ENCODE measurements around the gene RNF112. TPM values are rescaled to one million over a fixed set of nuclear protein-coding genes. Genes with fewer than 3 reads are reported as not detected.
"Not testable (repeated sequence)": the region's sequence is repeated elsewhere in the genome, so short reads cannot be mapped to it uniquely, and the experiment has no call there.

RNF112 gene
- total RNA-seq, 5 donors from 2014 or later (not counting 1 experiment from before 2014, with no cell fraction given) = 0.40 to 1.8 (median 1.2) TPM

DNA sequence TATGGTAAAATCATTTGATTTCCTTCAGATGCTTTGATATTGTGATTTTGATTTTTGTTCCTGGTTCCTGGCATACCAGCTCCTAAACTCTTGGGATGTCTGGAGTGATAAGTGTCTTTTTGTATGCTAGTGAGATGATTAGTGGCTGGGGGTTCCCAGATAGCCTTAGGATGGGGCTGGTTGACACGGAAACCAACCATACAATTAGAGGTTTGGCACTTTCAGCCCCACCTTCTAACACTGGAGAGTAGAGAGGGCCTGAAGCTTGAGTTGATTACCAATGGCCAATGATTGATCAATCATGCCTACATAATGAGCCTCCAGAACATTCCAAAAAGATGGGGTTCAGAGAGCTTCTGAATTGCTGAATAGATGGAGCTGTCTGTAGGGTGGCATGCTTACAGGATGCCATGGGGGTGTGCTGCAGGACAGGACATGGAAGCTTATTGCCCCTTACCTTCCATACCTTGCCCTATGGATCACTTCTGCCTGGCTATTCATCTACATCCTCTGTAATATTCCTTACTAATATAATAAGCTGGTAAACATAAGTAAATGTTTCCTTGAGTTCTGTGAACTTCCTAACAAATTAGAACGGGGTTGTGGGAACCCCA lies 22.8 kb downstream of the RNF112 start:
- H3K36me3 Mint-ChIP-seq = no peaks in the 10 kb centered on the region
- ATAC-seq (replicated peaks in 1 of 4) (no peak), DNase-seq (peak in 1 of 35 experiments; percentile 20)
- H3K4me1 Mint-ChIP-seq = no peaks in the 10 kb centered on the region
- no peak overlapping the region for H3K27ac Mint-ChIP-seq
- CTCF ChIA-PET = interaction anchor here (0.7 to 1.1 kb wide), 3 partner anchors 76 to 358 kb away, joined by 3 to 4 read pairs (median 4); no protein-coding TSS in a partner anchor
- no CpG with 5 or more reads among the region's 2 CpGs for WGBS (ENCODE audit: insufficient coverage)
- Histone ChIP-seq H3K9me3 (no peaks in the 10 kb centered on the region), H3K4me3 (ENCODE audit: control insufficient read depth in 1 of 2, extremely low read depth in 1 of 2, low read length in 1 of 2) (no peak overlapping the region), H3K27me3 (replicated peaks in 1 of 2; ENCODE audit: control insufficient read depth in 2 of 2, extremely low read depth in 1 of 2, insufficient read depth in 2 of 2, low read length in 1 of 2) (peaks cover 0 to 4% of the 10 kb centered on the region in 2 experiments), H3K4me1 (ENCODE audit: control insufficient read depth in 1 of 2, extremely low read depth in 1 of 2, insufficient read depth in 2 of 2, low read length in 2 of 2) (no peaks in the 10 kb centered on the region), H3K36me3 (ENCODE audit: control insufficient read depth in 2 of 2, extremely low read depth in 1 of 2, insufficient read depth in 1 of 2, low read length in 1 of 2) (no peaks in the 10 kb centered on the region), H3K27ac (ENCODE audit: low read length) (no peak overlapping the region)
- peaks cover 0 to 2% of the 10 kb centered on the region in 2 donors for H3K27me3 Mint-ChIP-seq
- H3K4me3 Mint-ChIP-seq = no peak overlapping the region
- H3K9me3 Mint-ChIP-seq = no peaks in the 10 kb centered on the region
- POLR2A ChIA-PET = no interaction called here

DNA sequence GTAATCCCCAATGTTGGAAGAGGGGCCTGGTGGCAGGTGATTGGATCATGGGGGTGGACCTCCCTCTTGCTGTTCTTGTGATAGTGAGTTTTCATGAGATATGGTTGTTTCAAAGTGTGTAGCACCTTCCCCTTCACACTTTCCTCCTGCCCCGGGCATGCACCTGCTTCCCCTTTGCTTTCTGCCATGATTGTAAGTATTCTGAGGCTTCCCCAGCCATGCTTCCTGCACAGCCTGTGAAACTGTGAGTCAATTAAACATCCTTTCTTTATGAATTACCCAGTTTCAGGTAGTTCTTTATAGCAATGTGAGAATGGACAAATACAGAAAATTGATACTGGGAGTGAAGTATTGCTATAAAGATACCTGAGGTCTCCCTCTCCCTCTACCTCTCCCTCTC lies 29.4 kb downstream of the RNF112 start:
- H3K36me3 ChIP-seq (ENCODE audit: control insufficient read depth in 2 of 2, extremely low read depth in 1 of 2, insufficient read depth in 1 of 2, low read length in 1 of 2) = no peaks in the 10 kb centered on the region
- no peak for DNase-seq
- no peaks in the 10 kb centered on the region for H3K4me1 Mint-ChIP-seq

DNA sequence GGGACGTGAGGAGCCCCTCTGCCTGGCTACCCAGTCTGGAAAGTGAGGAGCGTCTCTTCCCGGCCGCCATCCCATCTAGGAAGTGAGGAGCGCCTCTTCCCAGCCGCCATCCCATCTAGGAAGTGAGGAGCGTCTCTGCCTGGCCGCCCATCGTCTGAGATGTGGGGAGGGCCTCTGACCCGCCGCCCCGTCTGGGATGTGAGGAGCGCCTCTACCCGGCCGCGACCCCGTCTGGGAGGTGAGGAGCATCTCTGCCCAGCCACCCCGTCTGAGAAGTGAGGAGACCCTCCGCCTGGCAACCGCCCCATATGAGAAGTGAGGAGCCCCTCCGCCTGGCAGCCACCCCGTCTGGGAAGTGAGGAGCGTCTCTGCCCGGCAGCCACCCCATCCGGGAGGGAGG lies 30.3 kb downstream of the RNF112 start:
- H3K4me3 ChIP-seq (ENCODE audit: control insufficient read depth in 1 of 2, extremely low read depth in 1 of 2, low read length in 1 of 2); H3K9me3 ChIP-seq; H3K36me3 ChIP-seq (ENCODE audit: control insufficient read depth in 2 of 2, extremely low read depth in 1 of 2, insufficient read depth in 1 of 2, low read length in 1 of 2); DNase-seq; H3K4me3 Mint-ChIP-seq; POLR2A ChIA-PET; H3K27ac Mint-ChIP-seq; H3K4me1 Mint-ChIP-seq; ATAC-seq (replicated peaks in 1 of 4); H3K27me3 ChIP-seq (replicated peaks in 1 of 2; ENCODE audit: control insufficient read depth in 2 of 2, extremely low read depth in 1 of 2, insufficient read depth in 2 of 2, low read length in 1 of 2); H3K4me1 ChIP-seq (ENCODE audit: control insufficient read depth in 1 of 2, extremely low read depth in 1 of 2, insufficient read depth in 2 of 2, low read length in 2 of 2); H3K27ac ChIP-seq (ENCODE audit: low read length); CTCF ChIA-PET; H3K36me3 Mint-ChIP-seq: not testable (repeated sequence)
- peaks cover 3 to 18% (median 4%) of the 10 kb centered on the region in 3 donors for H3K9me3 Mint-ChIP-seq
- 87% methylated on average over 5 of the region's 25 CpGs for WGBS (ENCODE audit: insufficient coverage)
- H3K27me3 Mint-ChIP-seq = peaks cover 0 to 11% of the 10 kb centered on the region in 2 donors

More for the DNA sequence above, 29.4 kb downstream of the RNF112 start:
- H3K27me3 ChIP-seq (replicated peaks in 1 of 2; ENCODE audit: control insufficient read depth in 2 of 2, extremely low read depth in 1 of 2, insufficient read depth in 2 of 2, low read length in 1 of 2) = peaks cover 0 to 7% of the 10 kb centered on the region in 2 experiments
- H3K27ac ChIP-seq (ENCODE audit: low read length) = no peak overlapping the region
- no peaks in the 10 kb centered on the region for H3K9me3 ChIP-seq
- CTCF ChIA-PET = no interaction called here
- no peak for ATAC-seq (replicated peaks in 1 of 4)
- Mint-ChIP-seq H3K27ac (no peak overlapping the region), H3K27me3 (peaks cover 0 to 11% of the 10 kb centered on the region in 2 donors), H3K9me3 (peaks cover 3 to 14% (median 4%) of the 10 kb centered on the region in 3 donors), H3K36me3 (peaks cover 3% of the 10 kb centered on the region), H3K4me3 (no peak overlapping the region)
- WGBS (ENCODE audit: insufficient coverage) = no CpG with 5 or more reads among the region's 1 CpG
- POLR2A ChIA-PET = no interaction called here
- no peaks in the 10 kb centered on the region for H3K4me1 ChIP-seq (ENCODE audit: control insufficient read depth in 1 of 2, extremely low read depth in 1 of 2, insufficient read depth in 2 of 2, low read length in 2 of 2)
- no peak overlapping the region for H3K4me3 ChIP-seq (ENCODE audit: control insufficient read depth in 1 of 2, extremely low read depth in 1 of 2, low read length in 1 of 2)

DNA sequence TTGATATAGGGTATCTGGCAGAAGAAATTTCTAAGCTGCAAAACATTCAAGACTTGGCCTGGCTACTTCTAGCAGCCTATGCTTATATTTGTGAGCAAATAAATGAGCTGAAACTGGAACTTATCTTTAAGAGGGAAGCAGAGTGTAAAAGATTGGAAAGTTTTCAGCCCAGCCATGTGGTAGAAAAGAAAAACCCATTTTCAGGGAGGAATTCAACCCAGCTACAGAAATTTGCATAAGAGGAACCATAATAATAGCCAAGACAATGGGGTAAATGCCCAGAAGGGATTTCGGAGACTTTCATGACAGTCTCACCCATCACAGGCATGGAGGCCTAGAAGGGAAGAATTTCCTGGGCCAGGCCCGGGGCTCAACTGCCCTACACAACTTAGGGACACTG lies 31.7 kb downstream of the RNF112 start:
- DNase-seq (no peak), ATAC-seq (replicated peaks in 1 of 4) (no peak)
- Histone ChIP-seq H3K27ac (ENCODE audit: low read length) (no peak overlapping the region), H3K4me3 (ENCODE audit: control insufficient read depth in 1 of 2, extremely low read depth in 1 of 2, low read length in 1 of 2) (no peak overlapping the region), H3K27me3 (replicated peaks in 1 of 2; ENCODE audit: control insufficient read depth in 2 of 2, extremely low read depth in 1 of 2, insufficient read depth in 2 of 2, low read length in 1 of 2) (peaks cover 0 to 7% of the 10 kb centered on the region in 2 experiments), H3K36me3 (ENCODE audit: control insufficient read depth in 2 of 2, extremely low read depth in 1 of 2, insufficient read depth in 1 of 2, low read length in 1 of 2) (no peaks in the 10 kb centered on the region), H3K9me3 (no peaks in the 10 kb centered on the region), H3K4me1 (ENCODE audit: control insufficient read depth in 1 of 2, extremely low read depth in 1 of 2, insufficient read depth in 2 of 2, low read length in 2 of 2) (no peaks in the 10 kb centered on the region)
- peaks cover 3 to 18% (median 4%) of the 10 kb centered on the region in 3 donors for H3K9me3 Mint-ChIP-seq
- H3K4me1 Mint-ChIP-seq = peaks cover 3 to 5% (median 4%) of the 10 kb centered on the region in 3 donors
- no peak overlapping the region for H3K27ac Mint-ChIP-seq
- H3K27me3 Mint-ChIP-seq = peaks cover 7 to 15% of the 10 kb centered on the region in 2 donors
- peaks cover 3% of the 10 kb centered on the region for H3K36me3 Mint-ChIP-seq
- no CpG with 5 or more reads among the region's 2 CpGs for WGBS (ENCODE audit: insufficient coverage)
- no peak overlapping the region for H3K4me3 Mint-ChIP-seq
- CTCF ChIA-PET = interaction anchor here in 1 of 2 donors (0.5 kb wide), 1 partner anchor 41 kb away, joined by 5 read pairs; no protein-coding TSS in a partner anchor
- POLR2A ChIA-PET = no interaction called here

DNA sequence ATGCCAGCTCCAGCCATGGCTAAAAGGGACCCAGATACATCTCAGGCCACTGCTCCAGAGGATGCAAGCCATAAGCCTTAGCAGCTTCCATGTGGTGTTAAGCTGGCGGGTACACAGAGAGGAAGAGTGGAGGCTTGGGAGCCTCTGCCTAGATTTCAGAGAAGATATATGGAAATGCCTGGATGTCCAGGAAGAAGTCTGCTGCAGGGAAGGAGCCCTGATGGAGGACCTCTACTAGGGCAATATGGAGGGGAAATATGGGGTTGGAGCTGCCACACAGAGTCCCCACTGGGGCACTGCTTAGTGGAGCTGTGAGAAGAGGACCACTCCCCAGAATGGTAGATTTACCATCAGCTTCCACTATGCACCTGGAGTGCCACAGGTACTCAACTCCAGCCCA lies 32.1 kb downstream of the RNF112 start:
- Mint-ChIP-seq H3K4me1 (peaks cover 3 to 5% (median 4%) of the 10 kb centered on the region in 3 donors), H3K27ac (no peak overlapping the region), H3K36me3 (peaks cover 3% of the 10 kb centered on the region), H3K9me3 (peaks cover 3 to 18% (median 4%) of the 10 kb centered on the region in 3 donors), H3K4me3 (no peak overlapping the region), H3K27me3 (peaks cover 11 to 15% of the 10 kb centered on the region in 2 donors)
- WGBS (ENCODE audit: insufficient coverage) = 100% methylated on average over 1 of the region's 1 CpG
- no peaks in the 10 kb centered on the region for H3K4me1 ChIP-seq (ENCODE audit: control insufficient read depth in 1 of 2, extremely low read depth in 1 of 2, insufficient read depth in 2 of 2, low read length in 2 of 2)
- CTCF ChIA-PET = interaction anchor here in 1 of 2 donors (0.5 kb wide), 1 partner anchor 40 kb away, joined by 5 read pairs; no protein-coding TSS in a partner anchor
- H3K27me3 ChIP-seq (replicated peaks in 1 of 2; ENCODE audit: control insufficient read depth in 2 of 2, extremely low read depth in 1 of 2, insufficient read depth in 2 of 2, low read length in 1 of 2) = peaks cover 0 to 7% of the 10 kb centered on the region in 2 experiments
- ATAC-seq (replicated peaks in 1 of 4) (no peak), DNase-seq (no peak)
- no peak overlapping the region for H3K4me3 ChIP-seq (ENCODE audit: control insufficient read depth in 1 of 2, extremely low read depth in 1 of 2, low read length in 1 of 2)
- H3K36me3 ChIP-seq (ENCODE audit: control insufficient read depth in 2 of 2, extremely low read depth in 1 of 2, insufficient read depth in 1 of 2, low read length in 1 of 2) = no peaks in the 10 kb centered on the region
- POLR2A ChIA-PET = no interaction called here
- no peaks in the 10 kb centered on the region for H3K9me3 ChIP-seq
- H3K27ac ChIP-seq (ENCODE audit: low read length) = no peak overlapping the region

DNA sequence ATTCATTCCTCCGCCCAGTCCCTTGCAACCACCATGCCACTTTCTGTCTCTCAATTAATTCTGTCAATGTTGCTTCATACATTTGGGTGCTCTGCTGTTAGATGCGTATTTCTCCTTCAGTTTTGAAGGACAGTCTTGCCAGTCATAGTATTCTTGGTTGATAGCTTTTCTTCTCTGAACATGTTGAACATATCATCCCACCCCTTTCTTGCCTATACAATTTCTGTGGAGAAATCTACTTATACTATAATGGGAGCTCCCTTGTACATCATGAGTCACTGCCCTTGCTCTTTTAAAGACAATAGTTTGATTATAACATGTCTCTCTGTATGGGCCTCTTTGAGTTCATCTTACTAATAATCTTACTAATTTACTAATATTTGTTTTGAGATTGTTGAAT lies 34.1 kb downstream of the RNF112 start:
- Histone ChIP-seq H3K27me3 (replicated peaks in 1 of 2; ENCODE audit: control insufficient read depth in 2 of 2, extremely low read depth in 1 of 2, insufficient read depth in 2 of 2, low read length in 1 of 2) (peaks cover 0 to 8% of the 10 kb centered on the region in 2 experiments), H3K4me1 (ENCODE audit: control insufficient read depth in 1 of 2, extremely low read depth in 1 of 2, insufficient read depth in 2 of 2, low read length in 2 of 2) (no peaks in the 10 kb centered on the region), H3K9me3 (no peaks in the 10 kb centered on the region), H3K27ac (ENCODE audit: low read length) (no peak overlapping the region), H3K4me3 (ENCODE audit: control insufficient read depth in 1 of 2, extremely low read depth in 1 of 2, low read length in 1 of 2) (no peak overlapping the region), H3K36me3 (ENCODE audit: control insufficient read depth in 2 of 2, extremely low read depth in 1 of 2, insufficient read depth in 1 of 2, low read length in 1 of 2) (no peaks in the 10 kb centered on the region)
- ATAC-seq (replicated peaks in 1 of 4) (no peak), DNase-seq (no peak)
- H3K27me3 Mint-ChIP-seq = peaks cover 18 to 23% of the 10 kb centered on the region in 2 donors
- H3K9me3 Mint-ChIP-seq = peaks cover 3 to 18% (median 4%) of the 10 kb centered on the region in 3 donors
- H3K4me3 Mint-ChIP-seq = no peak overlapping the region
- WGBS (ENCODE audit: insufficient coverage) = no CpG with 5 or more reads among the region's 2 CpGs
- peaks cover 3% of the 10 kb centered on the region for H3K36me3 Mint-ChIP-seq
- no peak overlapping the region for H3K27ac Mint-ChIP-seq
- H3K4me1 Mint-ChIP-seq = peaks cover 3 to 5% (median 4%) of the 10 kb centered on the region in 3 donors
- POLR2A ChIA-PET = no interaction called here
- CTCF ChIA-PET = interaction anchor here (0.6 to 1.1 kb wide), 3 partner anchors 43 to 101 kb away, joined by 3 to 4 read pairs (median 3); no protein-coding TSS in a partner anchor
